CD4-positive, alpha-beta memory T cell (primary cell): ENCODE measurements around the gene USP34. TPM values are rescaled to one million over a fixed set of nuclear protein-coding genes. Genes with fewer than 3 reads are reported as not detected.
A peak's percentile ranks its signal among the peaks of the same experiment; 100 is the strongest.

Experiments
- CTCF ChIA-PET: fragments of 350-600 bp; sonication (Branson Sonifier 250); formaldehyde crosslinking; loops from one replicate; lab custom pipeline; 2021; ENCODE audit warnings: inconsistent platforms; ENCODE audit not compliant: partially characterized antibody; lab: Charles Lee
- POLR2A ChIA-PET: fragments of 350-600 bp; sonication (Branson Sonifier 250); formaldehyde crosslinking; loops from one replicate; lab custom pipeline; 2021; ENCODE audit not compliant: partially characterized antibody; lab: Charles Lee
- DNase-seq, 5 donors: peaks; one replicate each; pipeline versions ENCODE4 v3.0.0 to v3.0.0-alpha.2; 2020 to 2022; ENCODE audit warnings: mixed read lengths in 1 of 5
- H3K27ac ChIP-seq: one replicate; pipeline ENCODE4 v1.7.0; 2013; ENCODE audit warnings: low read depth, low read length
- H3K27me3 ChIP-seq: 2 replicates; pipeline ENCODE4 v1.7.0; 2013; ENCODE audit warnings: mild to moderate bottlenecking, low read length, moderate library complexity; ENCODE audit not compliant: insufficient read depth
- H3K36me3 ChIP-seq: 2 replicates; pipeline ENCODE4 v1.7.0; 2013; ENCODE audit warnings: mild to moderate bottlenecking, low read length, moderate library complexity; ENCODE audit not compliant: insufficient read depth
- H3K4me1 ChIP-seq: 2 replicates; pipeline ENCODE4 v1.7.0; 2013; ENCODE audit warnings: mild to moderate bottlenecking, low read length, moderate library complexity; ENCODE audit not compliant: insufficient read depth
- H3K4me3 ChIP-seq, 2 donors: one replicate each; pipeline ENCODE4 v1.7.0; 2013; ENCODE audit warnings: low read length in 2 of 2, mild to moderate bottlenecking in 1 of 2
- H3K9me3 ChIP-seq, 2 donors: one replicate each; pipeline ENCODE4 v1.7.0; 2013; ENCODE audit warnings: low read length in 2 of 2, control low read depth in 1 of 2; ENCODE audit not compliant: control insufficient read depth in 1 of 2
- H3K27ac Mint-ChIP-seq, 7 donors: one replicate each; pipeline ENCODE4 v1.8.0; 2020 to 2021; ENCODE audit warnings: mixed read lengths in 7 of 7, mild to moderate bottlenecking in 6 of 7, inconsistent platforms in 3 of 7, moderate library complexity in 3 of 7
- H3K27me3 Mint-ChIP-seq, 2 donors: one replicate each; pipeline ENCODE4 v1.8.0; 2020 to 2021; ENCODE audit warnings: mixed read lengths in 2 of 2
- H3K36me3 Mint-ChIP-seq, 2 donors: one replicate each; pipeline ENCODE4 v1.8.0; 2020 to 2021; ENCODE audit warnings: mixed read lengths in 2 of 2, inconsistent platforms in 1 of 2, mild to moderate bottlenecking in 1 of 2
- H3K4me1 Mint-ChIP-seq, 4 donors: one replicate each; pipeline ENCODE4 v1.8.0; 2020 to 2021; ENCODE audit warnings: mixed read lengths in 4 of 4, mild to moderate bottlenecking in 1 of 4
- H3K4me3 Mint-ChIP-seq, 8 donors: one replicate each; pipeline ENCODE4 v1.8.0; 2020 to 2021; ENCODE audit warnings: mixed read lengths in 8 of 8, mild to moderate bottlenecking in 7 of 8, moderate library complexity in 6 of 8, inconsistent platforms in 3 of 8
- H3K9me3 Mint-ChIP-seq, 8 donors: one replicate each; pipeline ENCODE4 v1.8.0; 2020 to 2021; ENCODE audit warnings: mixed read lengths in 8 of 8, mild to moderate bottlenecking in 5 of 8, inconsistent platforms in 3 of 8, moderate library complexity in 1 of 8
- intact Hi-C: fragments of 100-400 bp; cut with micrococcal nuclease; formaldehyde crosslinking; loops from one replicate; pipeline ENCODE4 v1.15.1; 2023
- polyA plus RNA-seq, 2 donors: library from polyadenylated mRNA; unstranded; fragments of 300-500 nt; fragmentation: Illumina TruSeq; gene quantifications; one replicate each; pipeline ENCODE4 v1.2.3, GENCODE V29; 2021
- total RNA-seq, 2 experiments: library from RNA; stranded (reverse); gene quantifications; one replicate each; pipeline ENCODE4 v1.2.3, GENCODE V29; 2021

The USP34 gene, protein sequence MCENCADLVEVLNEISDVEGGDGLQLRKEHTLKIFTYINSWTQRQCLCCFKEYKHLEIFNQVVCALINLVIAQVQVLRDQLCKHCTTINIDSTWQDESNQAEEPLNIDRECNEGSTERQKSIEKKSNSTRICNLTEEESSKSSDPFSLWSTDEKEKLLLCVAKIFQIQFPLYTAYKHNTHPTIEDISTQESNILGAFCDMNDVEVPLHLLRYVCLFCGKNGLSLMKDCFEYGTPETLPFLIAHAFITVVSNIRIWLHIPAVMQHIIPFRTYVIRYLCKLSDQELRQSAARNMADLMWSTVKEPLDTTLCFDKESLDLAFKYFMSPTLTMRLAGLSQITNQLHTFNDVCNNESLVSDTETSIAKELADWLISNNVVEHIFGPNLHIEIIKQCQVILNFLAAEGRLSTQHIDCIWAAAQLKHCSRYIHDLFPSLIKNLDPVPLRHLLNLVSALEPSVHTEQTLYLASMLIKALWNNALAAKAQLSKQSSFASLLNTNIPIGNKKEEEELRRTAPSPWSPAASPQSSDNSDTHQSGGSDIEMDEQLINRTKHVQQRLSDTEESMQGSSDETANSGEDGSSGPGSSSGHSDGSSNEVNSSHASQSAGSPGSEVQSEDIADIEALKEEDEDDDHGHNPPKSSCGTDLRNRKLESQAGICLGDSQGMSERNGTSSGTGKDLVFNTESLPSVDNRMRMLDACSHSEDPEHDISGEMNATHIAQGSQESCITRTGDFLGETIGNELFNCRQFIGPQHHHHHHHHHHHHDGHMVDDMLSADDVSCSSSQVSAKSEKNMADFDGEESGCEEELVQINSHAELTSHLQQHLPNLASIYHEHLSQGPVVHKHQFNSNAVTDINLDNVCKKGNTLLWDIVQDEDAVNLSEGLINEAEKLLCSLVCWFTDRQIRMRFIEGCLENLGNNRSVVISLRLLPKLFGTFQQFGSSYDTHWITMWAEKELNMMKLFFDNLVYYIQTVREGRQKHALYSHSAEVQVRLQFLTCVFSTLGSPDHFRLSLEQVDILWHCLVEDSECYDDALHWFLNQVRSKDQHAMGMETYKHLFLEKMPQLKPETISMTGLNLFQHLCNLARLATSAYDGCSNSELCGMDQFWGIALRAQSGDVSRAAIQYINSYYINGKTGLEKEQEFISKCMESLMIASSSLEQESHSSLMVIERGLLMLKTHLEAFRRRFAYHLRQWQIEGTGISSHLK (N-terminal part only)
- 100 to 1,000 TPM; 163 to 164 TPM for total RNA-seq
- 10 to 100 TPM in 1 of 2 donors, 1 to 10 TPM in 1; 7.9 to 26.7 TPM for polyA plus RNA-seq

DNA sequence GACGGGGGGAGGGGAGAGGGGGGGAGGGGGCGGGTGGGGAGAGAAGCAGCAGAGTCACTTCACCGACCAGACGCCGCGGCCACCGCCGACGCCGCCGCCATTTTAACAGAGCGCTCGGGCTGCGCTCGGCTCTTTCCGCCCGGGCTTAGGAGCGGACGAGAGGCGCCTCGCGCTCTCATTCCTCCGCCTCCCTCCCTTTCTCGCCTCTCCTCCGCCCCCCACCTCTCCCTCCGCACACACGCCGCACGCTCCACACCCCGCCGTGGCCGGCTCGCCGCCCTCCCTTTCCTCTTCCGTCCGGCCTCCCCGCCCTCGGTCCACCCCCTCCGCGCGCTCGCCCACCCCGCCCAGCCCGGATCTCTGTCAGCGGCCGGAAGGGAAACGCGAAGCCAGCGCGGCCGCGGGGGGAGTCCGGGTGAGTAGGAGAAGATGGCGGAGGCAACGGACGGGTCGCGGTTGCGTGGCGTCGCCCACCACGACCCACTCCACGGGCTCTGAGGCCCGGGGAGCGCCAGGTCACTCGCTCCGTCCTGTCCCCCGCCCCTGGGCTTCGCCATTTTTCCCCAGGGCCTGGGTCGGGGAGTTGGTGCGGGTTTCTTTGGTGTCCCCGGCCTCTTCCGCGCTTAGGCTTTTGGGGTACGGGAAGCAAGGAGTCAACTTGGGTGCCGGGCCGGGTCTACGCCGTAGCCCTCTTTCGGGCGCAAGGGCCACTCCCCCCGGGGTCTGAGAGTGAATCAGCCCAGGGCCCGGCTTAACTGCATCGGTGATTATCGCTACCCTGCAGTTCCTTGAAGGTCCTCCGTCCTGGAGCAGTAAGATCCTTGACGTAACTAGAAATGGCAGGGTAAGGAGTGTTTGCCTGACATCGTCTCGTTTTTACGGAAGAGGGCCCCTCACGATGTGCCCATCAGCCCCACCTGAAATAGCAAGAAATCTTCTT, at the start of gene USP34:
TSS of gene USP34 (minus strand) at position 123 of the 940 bp plus-strand sequence. CDS start 395 bp downstream, outside the sequence.
- intact Hi-C loops: loop anchor here (1.0 to 5.0 kb wide), 8 partner anchors 22 to 589 kb away; partner anchors contain the start of genes CCT4, REL and XPO1
- peak; percentile 89 to 95 (median 92) for DNase-seq
- Histone ChIP-seq H3K4me3 (peak within 1 kb of the TSS; percentile 68 to 89), H3K4me1 (peaks cover 41% of the 10 kb centered on the region), H3K27ac (peak within 1 kb of the TSS; percentile 98), H3K36me3 (no peaks in the 10 kb centered on the region), H3K9me3 (no peaks in the 10 kb centered on the region), H3K27me3 (no peaks in the 10 kb centered on the region)
- peak within 1 kb of the TSS; percentile 92 to 98 (median 95) for H3K4me3 Mint-ChIP-seq
- no peaks in the 10 kb centered on the region for H3K27me3 Mint-ChIP-seq
- H3K36me3 Mint-ChIP-seq: peaks cover 3 to 25% of the 10 kb centered on the region in 2 donors
- POLR2A ChIA-PET: interaction anchor here (0.9 to 3.6 kb wide), 9 partner anchors 12 to 453 kb away, joined by 3 to 38 read pairs (median 4); partner anchors contain the start of genes PEX13, PUS10 and XPO1
- no peaks in the 10 kb centered on the region for H3K9me3 Mint-ChIP-seq
- CTCF ChIA-PET: interaction anchor here (1.7 kb wide), 1 partner anchor 45 kb away, joined by 10 read pairs; no protein-coding TSS in a partner anchor
- H3K27ac Mint-ChIP-seq: peak within 1 kb of the TSS; percentile 93 to 100 (median 99)
- peaks cover 12 to 46% (median 29%) of the 10 kb centered on the region in 4 donors for H3K4me1 Mint-ChIP-seq

DNA sequence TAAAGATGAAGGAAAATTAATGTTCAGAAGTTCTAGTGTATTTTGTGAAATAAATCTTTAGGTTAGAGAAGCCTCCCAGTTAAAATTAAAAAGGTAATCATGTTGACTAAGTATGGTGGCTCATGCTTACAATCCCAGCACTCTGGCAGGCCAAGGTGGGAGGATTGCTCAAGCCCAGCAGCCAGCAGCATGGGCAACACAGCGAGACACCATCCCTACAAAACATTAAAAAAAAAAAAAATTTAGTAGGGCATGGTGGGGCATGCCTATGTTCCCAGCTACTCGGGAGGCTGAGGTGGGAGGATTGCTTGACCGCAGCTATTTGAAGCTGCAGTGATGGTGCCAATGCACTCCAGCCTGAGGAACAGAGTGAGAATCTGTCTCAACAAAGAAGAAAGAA, 49.4 kb upstream of the USP34 start:
- Mint-ChIP-seq H3K4me1 (peaks cover 20 to 33% (median 25%) of the 10 kb centered on the region in 4 donors), H3K9me3 (no peaks in the 10 kb centered on the region), H3K36me3 (peaks cover 31 to 61% of the 10 kb centered on the region in 2 donors), H3K27ac (peak overlapping the region in 1 of 7 donors; percentile 66), H3K4me3 (no peak overlapping the region), H3K27me3 (no peaks in the 10 kb centered on the region)
- no peak for DNase-seq
- ChIA-PET POLR2A (interaction anchor here (1.4 kb wide), 1 partner anchor 18 kb away, joined by 3 read pairs; no protein-coding TSS in a partner anchor), CTCF (interaction anchor here (0.7 kb wide), 2 partner anchors 11 to 198 kb away, joined by 3 to 4 read pairs; no protein-coding TSS in a partner anchor)
- Histone ChIP-seq H3K4me3 (no peak overlapping the region), H3K4me1 (peaks cover 24% of the 10 kb centered on the region), H3K27me3 (no peaks in the 10 kb centered on the region), H3K9me3 (no peaks in the 10 kb centered on the region), H3K36me3 (peaks cover 42% of the 10 kb centered on the region), H3K27ac (no peak overlapping the region)
- intact Hi-C loops: no loop called here

DNA sequence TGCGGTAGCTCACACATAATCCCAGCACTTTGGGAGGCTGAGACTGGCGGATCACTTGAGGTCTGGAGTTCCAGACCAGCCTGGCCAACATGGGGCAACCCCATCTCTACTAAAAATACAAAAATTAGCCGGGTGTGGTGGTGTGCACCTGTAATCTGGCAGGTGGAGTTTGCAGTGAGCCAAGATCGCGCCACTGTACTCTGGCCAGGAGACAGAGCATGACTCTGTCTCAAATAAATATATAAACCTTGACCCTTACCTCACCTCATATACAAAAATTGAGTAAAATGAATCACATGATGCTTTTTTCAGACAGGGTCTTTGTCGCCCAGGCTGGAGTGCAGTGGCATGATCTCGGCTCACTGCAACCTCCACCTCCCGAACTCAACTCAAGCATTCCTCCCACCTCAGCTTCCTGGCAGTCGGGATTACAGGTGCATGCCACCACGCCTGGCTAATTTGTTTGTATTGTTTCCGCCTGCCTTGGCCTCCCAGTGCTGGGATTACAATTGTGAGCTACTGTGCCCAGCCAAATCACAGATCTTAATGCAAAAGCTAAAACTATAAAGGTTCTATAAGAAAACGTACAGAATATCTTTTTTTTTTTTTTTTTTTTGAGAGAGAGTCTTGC, 42.0 kb upstream of the USP34 start:
- H3K4me3 Mint-ChIP-seq: no peak overlapping the region
- no peaks in the 10 kb centered on the region for H3K9me3 Mint-ChIP-seq
- POLR2A ChIA-PET: no interaction called here
- Histone ChIP-seq H3K9me3 (no peaks in the 10 kb centered on the region), H3K4me1 (peaks cover 14% of the 10 kb centered on the region), H3K27me3 (no peaks in the 10 kb centered on the region), H3K4me3 (no peak overlapping the region), H3K36me3 (peaks cover 60% of the 10 kb centered on the region), H3K27ac (no peak overlapping the region)
- intact Hi-C loops: no loop called here
- H3K36me3 Mint-ChIP-seq: peaks cover 35 to 62% of the 10 kb centered on the region in 2 donors
- peaks cover 14 to 35% (median 24%) of the 10 kb centered on the region in 4 donors for H3K4me1 Mint-ChIP-seq
- H3K27me3 Mint-ChIP-seq: no peaks in the 10 kb centered on the region
- DNase-seq: no peak
- H3K27ac Mint-ChIP-seq: peak overlapping the region in 6 of 7 donors; percentile 6 to 88 (median 50)
- CTCF ChIA-PET: no interaction called here

DNA sequence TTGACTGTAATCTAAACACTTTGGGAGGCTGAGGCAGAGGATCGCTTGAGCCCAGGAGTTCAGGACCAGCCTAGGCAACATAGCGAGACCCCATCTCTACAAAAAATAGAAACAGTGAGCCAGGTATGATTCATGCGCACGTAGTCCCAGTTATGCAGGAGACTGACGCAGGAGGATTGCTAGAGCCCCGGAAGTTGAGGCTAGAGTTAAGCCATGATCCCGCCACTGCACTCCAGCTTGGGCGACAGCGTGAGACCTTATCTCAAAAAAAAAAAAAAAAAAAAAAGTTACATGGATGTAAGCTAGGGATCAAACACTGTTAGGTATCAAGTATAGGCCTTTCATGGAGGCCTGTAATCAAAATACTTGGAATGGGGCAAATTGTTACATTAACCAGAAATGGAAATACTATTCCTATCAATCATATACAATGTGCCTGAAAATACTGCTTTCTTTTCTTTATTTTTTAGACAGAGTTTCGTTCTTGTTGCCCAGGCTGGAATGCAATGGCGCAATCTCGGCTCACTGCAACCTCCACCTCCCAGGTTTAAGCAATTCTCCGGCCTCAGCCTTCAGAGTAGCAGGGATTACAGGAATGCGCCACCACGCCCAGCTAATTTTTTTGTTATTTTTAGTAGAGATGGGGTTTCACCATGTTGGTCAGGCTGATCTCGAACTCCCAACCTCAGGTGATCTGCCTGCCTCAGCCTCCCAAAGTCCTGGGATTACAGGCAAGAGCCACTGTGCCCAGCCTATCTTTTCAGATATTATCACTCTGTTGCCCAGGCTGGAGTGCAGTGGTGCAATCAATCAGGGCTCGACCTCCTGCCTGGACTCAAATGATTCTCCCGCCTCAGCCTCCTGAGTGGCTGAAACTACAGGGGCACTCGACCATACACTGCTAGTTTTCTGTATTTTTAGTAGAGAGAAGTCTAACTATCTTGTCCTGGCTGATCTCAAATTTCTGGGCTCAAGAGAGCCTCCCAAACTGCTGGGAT, 40.1 kb upstream of the USP34 start:
- Mint-ChIP-seq H3K4me3 (no peak overlapping the region), H3K36me3 (peaks cover 29 to 57% of the 10 kb centered on the region in 2 donors), H3K27ac (peak overlapping the region in 2 of 7 donors; percentile 52 to 57), H3K9me3 (no peaks in the 10 kb centered on the region), H3K27me3 (no peaks in the 10 kb centered on the region), H3K4me1 (peaks cover 14 to 40% (median 28%) of the 10 kb centered on the region in 4 donors)
- ChIA-PET POLR2A (interaction anchor here (0.6 kb wide), 1 partner anchor 38 kb away, joined by 3 read pairs; no protein-coding TSS in a partner anchor), CTCF (no interaction called here)
- intact Hi-C loops: no loop called here
- H3K36me3 ChIP-seq: peaks cover 47% of the 10 kb centered on the region
- no peak overlapping the region for H3K4me3 ChIP-seq
- no peaks in the 10 kb centered on the region for H3K27me3 ChIP-seq
- no peak overlapping the region for H3K27ac ChIP-seq
- peaks cover 16% of the 10 kb centered on the region for H3K4me1 ChIP-seq
- H3K9me3 ChIP-seq: no peaks in the 10 kb centered on the region
- no peak for DNase-seq

DNA sequence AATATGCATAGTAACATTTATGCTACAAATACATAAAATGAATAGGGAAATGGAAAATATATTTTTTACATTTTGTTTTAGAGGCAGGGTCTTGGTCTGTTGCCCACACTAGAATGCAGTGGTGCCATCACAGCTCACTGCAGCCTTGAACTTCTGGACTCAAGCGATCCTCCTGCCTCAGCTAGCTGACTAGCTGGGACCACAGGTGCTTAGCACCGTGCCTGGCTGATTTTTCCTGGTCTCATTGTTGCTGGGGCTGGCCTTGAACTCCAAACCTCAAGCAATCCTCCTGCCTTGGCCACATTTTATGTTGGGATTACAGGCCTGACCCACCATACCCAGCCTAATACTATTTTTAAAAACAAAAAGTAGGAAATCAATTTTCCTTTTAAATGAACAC, 34.1 kb upstream of the USP34 start:
- H3K27ac ChIP-seq: no peak overlapping the region
- H3K27me3 ChIP-seq: no peaks in the 10 kb centered on the region
- no peaks in the 10 kb centered on the region for H3K9me3 Mint-ChIP-seq
- no peaks in the 10 kb centered on the region for H3K9me3 ChIP-seq
- intact Hi-C loops: no loop called here
- H3K27me3 Mint-ChIP-seq: no peaks in the 10 kb centered on the region
- DNase-seq: no peak
- POLR2A ChIA-PET: interaction anchor here (1.8 kb wide), 1 partner anchor 33 kb away, joined by 4 read pairs; the partner anchor contains the start of gene XPO1
- CTCF ChIA-PET: no interaction called here
- H3K4me3 Mint-ChIP-seq: no peak overlapping the region
- peaks cover 4 to 24% (median 18%) of the 10 kb centered on the region in 4 donors for H3K4me1 Mint-ChIP-seq
- H3K36me3 ChIP-seq: peaks cover 41% of the 10 kb centered on the region
- peak overlapping the region in 1 of 7 donors; percentile 2 for H3K27ac Mint-ChIP-seq
- no peak overlapping the region for H3K4me3 ChIP-seq
- H3K36me3 Mint-ChIP-seq: peaks cover 8 to 50% of the 10 kb centered on the region in 2 donors
- H3K4me1 ChIP-seq: peaks cover 10% of the 10 kb centered on the region
